ENCODE results near the gene SMIM24.
A peak's percentile ranks its signal among the peaks of the same experiment; 100 is the strongest.
"Not testable (repeated sequence)": the region's sequence is repeated elsewhere in the genome, so short reads cannot be mapped to it uniquely, and the experiment has no call there.

Gene SMIM24

DNA sequence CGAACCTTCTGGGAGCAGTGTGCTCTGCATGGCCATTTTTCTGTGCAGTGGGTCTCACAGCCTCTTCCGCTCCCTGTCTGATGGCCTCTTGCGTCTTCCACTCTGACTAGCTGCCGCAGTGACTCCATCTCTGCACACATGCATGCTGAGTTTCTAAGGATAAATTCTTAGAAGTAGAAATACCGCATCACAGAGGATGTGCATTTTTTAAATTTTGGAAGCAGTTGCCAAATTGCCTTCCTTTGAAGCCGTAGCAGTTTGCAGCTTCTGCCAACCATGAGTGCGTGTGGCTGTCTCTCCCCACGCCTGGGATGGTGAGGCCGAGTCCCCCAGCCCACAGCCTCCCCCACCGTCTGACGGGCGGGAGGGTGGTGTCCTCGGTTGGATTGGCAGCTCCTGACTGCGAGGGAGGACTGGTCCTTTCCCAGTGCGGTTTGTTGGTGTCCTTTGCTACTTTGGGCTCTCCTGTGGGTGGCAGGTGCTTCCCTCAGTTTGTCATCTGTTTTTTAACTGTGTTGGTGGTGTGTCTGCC is 35.6 kb upstream of the SMIM24 start:
- peak in 2 of 10 donors; percentile 28 to 90 for DNase-seq
- intact Hi-C loops (cut with DNase I) = no loop called here

- intact Hi-C loops (cut with DNase I) = no loop called here
- DNase-seq = peak in 1 of 10 donors; percentile 62
These were observed 34.6 kb upstream of the SMIM24 start for GRCh38 chr19:3514930-3515329.

DNA sequence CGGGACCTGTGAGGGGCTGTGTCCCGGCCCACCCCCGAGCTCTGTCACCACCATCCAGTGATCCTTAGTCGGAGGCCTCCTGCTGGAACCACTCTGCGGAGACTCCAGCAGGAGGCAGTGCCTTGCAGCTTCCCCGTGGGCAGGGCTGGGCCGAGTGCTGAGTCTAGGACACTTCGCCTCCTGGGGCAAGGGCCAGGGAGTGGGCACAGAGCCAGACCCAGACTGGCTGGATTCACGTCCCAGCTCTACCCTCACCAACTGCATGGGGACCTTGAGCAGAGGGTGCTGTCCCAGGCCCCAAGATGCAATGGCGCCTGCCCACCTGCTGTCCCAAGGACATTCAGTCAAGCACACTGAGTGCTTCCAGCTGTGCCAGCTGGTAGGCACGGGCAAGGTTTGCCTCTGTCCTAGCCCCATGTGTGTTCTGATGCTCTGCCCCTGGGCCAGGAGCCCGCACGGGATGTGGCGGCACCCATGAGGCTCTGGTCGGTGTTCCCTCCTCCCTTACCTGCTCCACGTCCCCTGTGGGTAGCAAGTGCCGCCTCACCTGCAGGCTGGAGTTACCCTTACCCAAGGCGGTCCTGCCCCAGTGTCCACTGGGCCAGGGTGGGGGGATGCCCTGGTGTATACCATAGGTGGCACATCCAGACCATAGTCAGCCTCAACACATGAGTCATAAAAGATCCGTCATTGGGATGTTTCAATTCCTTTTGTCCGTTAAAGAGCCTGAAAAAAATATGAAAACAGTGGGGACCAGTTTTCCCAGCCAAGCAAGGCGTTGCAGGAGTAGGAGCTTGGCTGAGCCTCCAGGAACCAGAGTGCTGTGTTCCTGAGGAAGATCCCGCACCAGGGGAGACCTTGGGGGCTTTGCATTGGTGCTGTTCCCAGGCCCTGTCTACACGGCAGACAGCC is 33.2 kb upstream of the SMIM24 start:
- intact Hi-C loops (cut with DNase I) = no loop called here
- peak in 1 of 10 donors; percentile 85 for DNase-seq

DNA sequence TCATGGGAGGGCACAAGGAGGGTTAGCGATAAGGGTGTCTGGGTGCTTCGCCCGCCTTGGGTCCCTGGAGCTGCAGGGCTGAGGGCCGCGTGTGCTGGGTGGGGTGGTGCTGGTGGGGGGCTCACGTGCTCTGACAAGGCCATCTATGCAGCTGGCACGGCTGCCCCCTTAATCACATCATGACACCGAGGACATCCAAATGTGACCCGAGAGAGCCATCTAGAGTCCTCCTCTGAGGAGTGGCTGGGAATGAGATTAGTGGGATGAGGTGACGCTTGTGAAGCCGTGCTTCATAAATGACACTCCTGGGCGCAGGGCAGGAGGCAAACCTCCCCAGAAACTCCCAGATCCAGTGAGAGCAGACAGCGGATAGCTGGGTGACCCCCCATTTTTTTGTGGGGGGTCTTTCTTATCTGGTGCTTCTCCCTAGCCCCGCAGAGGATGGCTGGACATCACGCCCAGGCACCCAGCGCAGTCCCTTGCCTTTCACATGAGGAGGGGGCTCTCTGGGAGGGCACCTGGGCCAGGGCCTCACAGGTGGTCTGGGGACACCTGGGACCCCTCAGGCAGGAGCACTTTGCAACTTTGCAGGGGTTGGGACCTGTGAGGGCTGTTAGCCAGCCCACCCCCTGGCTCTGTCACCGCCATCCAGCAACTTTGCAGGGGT is 32.4 kb upstream of the SMIM24 start:
- peak in 1 of 10 donors; percentile 50 for DNase-seq
- intact Hi-C loops (cut with DNase I) = no loop called here

GRCh38 chr19:3511506-3512251 is 31.4 kb upstream of the SMIM24 start:
- intact Hi-C loops (cut with DNase I) = no loop called here
- DNase-seq = peak in 1 of 10 donors; percentile 80

DNA sequence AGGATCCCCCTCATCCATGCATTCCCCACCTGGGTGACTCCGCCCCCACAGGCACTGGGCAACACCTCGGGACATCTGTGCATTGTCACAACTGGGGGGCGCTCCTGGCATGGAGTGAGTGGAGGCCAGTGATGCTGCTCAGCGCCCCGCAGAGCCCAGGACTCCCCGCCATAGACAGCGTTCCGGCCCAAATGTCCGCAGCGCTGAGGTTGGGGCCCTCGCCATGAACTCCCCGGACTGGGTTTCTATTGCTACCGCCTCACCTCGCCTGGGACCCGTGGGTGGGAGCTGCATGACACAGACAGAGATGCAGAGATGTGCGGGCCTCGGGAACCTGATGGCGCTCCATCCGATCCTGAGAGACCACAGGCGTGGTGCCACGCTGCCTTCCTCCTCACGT is 30.4 kb upstream of the SMIM24 start:
- intact Hi-C loops (cut with DNase I) = no loop called here
- peak in 2 of 10 donors; percentile 77 to 85 for DNase-seq

- intact Hi-C loops (cut with DNase I) = no loop called here
- DNase-seq = peak in 2 of 10 donors; percentile 75 to 82
These were observed 29.3 kb upstream of the SMIM24 start for GRCh38 chr19:3509566-3509989.

- peak in 2 of 10 donors; percentile 72 to 75 for DNase-seq
- intact Hi-C loops (cut with DNase I) = no loop called here
These were observed 28.6 kb upstream of the SMIM24 start for GRCh38 chr19:3508771-3509535.

GRCh38 chr19:3508121-3508661 is 27.9 kb upstream of the SMIM24 start:
- intact Hi-C loops (cut with DNase I) = not testable (repeated sequence)
- peak in 1 of 10 donors; percentile 68 for DNase-seq

DNA sequence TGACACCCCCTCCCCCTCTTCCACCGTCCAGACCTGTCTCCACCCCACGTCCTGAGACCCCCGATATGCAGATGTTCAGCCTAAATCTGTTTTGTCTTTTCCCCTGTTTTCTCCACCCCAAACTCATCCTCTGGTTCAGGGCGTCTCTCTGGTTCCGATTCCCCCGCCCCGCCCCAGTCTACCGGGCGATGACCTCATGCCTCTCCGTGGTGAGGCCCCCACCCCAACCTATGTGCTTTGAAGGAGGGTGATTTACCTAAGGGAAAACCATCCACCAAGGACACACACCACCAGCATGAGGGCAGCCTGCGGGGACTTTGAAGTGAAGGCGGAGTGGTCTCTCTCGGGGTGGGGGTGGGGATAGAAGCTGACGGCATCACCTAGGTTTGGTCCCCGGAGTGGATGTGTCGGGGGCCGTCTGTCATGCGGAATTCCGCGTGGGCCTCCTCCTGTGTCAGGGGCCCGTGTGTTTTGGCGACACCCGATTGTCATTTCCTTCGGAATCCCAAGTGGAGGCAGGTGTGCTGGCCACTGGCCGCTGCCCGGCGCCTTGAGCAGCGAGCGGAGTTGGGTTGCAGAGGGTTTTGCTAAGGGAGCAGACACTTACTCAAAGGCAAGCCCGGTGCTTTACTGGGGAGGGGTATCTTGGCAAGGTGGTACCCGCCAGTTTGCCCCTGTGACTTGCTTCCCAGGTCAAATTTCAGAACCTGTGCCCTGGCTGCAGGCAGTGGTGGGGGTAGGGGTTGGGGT is 27.2 kb upstream of the SMIM24 start:
- DNase-seq = peak in 2 of 10 donors; percentile 80 to 81
- intact Hi-C loops (cut with DNase I) = no loop called here

DNA sequence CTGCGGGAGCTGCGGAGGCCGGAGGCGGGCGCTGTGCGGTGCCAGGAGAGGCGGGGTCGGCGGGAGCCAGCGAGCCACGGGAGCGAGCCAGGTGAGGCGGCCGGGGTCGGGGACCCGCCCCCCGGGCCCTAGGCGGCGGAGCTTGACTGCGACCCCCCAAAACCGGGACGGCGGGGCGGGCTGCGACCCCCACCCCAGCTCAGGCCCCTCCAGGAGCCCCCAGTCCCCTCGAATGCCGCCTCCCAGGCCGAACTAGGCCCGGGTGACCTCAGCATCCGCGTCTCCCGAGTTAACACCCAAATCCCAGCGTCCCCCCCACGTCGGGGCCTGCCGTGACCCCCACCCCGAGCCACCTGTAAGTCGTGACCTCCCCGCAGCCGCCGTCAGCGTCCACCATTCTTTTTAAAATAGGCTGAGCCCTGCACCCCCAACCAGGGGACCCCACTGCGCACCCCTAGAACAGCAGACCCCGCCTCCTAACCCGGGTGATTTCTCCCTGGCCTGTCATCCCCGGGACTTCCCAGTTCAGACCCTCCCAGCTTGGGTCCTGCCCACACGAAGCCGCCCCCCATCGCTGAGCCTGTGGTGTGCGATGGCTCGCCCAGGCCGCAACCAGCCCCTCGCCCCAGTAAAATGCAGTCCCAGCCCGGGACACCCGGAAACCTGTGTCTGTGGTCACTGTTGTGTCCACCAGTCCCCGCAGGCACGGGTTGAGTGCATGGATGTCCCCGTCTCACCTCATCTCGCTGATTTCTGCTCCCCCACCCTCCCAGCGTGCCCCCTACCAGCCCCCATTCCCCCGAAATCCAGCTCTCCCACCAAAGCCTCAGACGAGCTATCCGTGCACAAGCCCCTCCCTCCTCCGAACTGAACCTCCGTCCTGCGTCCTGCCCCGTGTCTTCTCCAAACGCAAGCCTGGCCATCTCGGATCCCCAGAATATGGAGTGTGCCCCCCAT is 26.3 kb upstream of the SMIM24 start:
- peak in 2 of 10 donors; percentile 84 to 85 for DNase-seq
- intact Hi-C loops (cut with DNase I) = no loop called here

DNA sequence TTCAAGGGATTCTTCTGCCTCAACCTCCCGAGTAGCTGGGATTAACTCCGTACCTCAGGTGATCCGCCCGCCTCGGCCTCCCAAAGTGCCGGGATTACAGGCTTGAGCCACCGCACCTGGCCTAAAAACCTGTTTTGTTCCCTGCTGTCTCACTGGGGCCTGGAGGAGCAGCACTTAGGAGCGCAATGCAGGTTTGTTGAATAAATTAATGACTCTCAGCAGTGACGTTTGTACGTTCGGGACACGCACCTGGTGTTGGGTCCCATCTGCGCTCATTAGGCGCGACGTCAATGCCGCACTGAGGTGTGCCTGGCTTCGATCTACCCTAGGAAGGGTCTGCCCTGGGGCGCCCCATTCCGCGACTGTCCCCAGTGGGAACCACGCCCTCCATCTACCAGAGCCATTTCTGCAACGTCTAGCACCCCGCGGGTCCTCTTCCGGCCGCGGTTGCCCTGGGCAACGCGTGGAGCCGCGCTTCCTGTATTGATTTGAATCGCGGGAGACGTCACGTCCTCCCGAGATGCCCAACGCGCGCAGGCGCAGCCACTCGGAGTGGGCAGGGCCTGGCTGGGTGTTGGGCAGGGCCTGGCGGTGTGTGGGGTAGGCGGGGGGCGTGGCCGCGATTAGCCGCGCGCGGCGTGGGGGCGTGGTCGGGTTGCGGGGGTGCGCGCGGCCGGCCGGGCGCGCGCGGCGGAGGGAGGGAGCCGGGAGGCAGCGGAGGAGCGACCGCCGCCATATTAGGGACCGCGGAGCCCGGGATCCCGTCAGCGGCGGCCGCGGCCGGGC is 25.5 kb upstream of the SMIM24 start, which contains the start of gene FZR1:
TSS of gene FZR1 (plus strand) at position 714 of the 786 bp plus-strand sequence. CDS start 16,679 bp downstream, outside the sequence.
- DNase-seq = peak; percentile 98 to 100 (median 99)
- intact Hi-C loops (cut with DNase I) = no loop called here

DNA sequence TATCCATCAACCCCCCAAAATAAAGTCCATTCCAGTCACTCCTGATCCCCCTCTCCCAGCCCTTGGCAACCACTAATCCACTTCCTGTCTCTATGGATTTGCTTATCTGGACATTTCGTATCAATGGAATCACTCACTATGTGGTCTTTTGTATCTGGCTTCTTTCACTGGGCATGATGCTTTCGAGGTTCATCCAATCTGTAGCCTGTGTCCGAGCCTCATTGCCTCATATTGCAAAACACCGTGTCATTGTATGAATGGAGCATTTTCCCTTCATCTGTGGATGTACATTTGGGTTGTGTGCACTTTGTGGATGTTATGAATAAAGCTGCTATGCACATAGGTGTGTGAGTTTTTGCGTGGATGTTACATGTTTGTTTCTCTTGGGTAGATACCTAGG is 24.4 kb upstream of the SMIM24 start:
- intact Hi-C loops (cut with DNase I) = no loop called here
- no peak for DNase-seq

DNA sequence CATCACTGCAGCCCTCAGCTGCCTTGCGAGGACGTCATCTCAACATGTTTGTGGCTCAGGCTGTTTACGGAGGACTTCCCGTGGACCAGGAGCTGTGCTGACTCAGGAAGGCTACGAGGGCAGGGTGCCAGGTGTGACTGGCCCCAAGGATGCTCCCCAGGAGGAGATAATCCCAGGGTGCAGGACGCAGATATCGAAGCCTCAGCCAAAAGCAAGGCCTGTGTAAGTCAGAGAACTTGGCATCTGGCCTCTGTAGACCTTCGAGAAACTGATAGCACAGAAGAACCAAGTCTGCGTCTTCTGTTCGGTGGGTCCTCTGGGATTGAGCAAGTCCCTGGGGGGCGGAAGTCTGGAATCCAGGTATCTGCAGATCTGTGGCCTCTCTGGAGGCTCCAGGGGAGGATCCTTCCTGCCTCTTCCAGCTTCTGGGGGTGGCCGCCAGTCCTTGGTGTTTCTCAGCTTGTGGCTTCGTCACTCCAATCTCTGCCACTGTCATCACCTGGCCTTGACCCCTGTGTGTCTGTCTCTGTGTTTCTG is 22.8 kb upstream of the SMIM24 start:
- intact Hi-C loops (cut with DNase I) = no loop called here
- DNase-seq = peak in 1 of 10 donors; percentile 75

DNA sequence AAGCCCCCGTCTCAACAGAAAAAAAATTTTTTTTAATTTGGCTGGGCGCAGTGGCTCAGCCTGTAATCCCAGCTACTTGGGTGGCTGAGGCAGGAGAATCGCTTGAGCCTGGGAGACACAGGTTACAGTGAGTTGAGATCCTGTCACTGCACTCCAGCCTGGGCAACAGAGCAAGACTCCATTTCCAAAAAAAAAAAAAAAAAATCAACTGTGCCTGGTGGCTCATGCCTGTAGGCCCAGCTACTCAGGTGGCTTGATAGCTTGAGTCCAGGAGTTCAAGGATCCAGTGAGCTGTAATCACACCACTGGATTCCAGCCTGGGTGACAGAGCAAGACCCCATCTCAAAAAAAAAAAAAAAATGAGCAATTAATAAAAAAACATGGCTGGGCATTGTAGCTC is 21.5 kb upstream of the SMIM24 start:
- DNase-seq = no peak
- intact Hi-C loops (cut with DNase I) = no loop called here

- peak; percentile 95 to 99 (median 97) for DNase-seq
- intact Hi-C loops (cut with DNase I) = no loop called here
These were observed 20.2 kb upstream of the SMIM24 start, which contains the start of gene DOHH for GRCh38 chr19:3500429-3501101. DOHH (minus strand) TSS chr19:3500674; CDS start chr19:3496814, 3,860 bp downstream.

Measured in posterior cingulate gyrus (tissue), 11 donors.